Ascending aorta (tissue), 2 donors: ENCODE results near the gene MOB3B. TPM values are rescaled to one million over a fixed set of nuclear protein-coding genes. Genes with fewer than 3 reads are reported as not detected.

Experiments
- DNase-seq, 2 donors: peaks; one replicate each; pipeline ENCODE4 v3.0.0-alpha.2; 2019; ENCODE audit warnings: low spot score in 2 of 2
- H3K27ac ChIP-seq, 2 donors: fragments of 200-600 bp; sonication (generic); one replicate each; pipeline ENCODE4 v1.5.1; 2016 to 2017; ENCODE audit warnings: mild to moderate bottlenecking in 1 of 2
- H3K27me3 ChIP-seq: fragments of 200-600 bp; sonication (generic); one replicate; pipeline ENCODE4 v1.5.1; 2017
- H3K36me3 ChIP-seq, 2 donors: fragments of 200-600 bp; sonication (generic); one replicate each; pipeline ENCODE4 v1.5.1; 2016
- H3K4me1 ChIP-seq, 2 donors: fragments of 200-600 bp; sonication (generic); one replicate each; pipeline ENCODE4 v1.5.1; 2016 to 2017; ENCODE audit warnings: mild to moderate bottlenecking in 1 of 2
- H3K4me3 ChIP-seq, 2 donors: fragments of 200-600 bp; sonication (generic); one replicate each; pipeline ENCODE4 v1.5.1; 2016 to 2017; ENCODE audit warnings: mild to moderate bottlenecking in 1 of 2
- H3K9me3 ChIP-seq, 2 donors: fragments of 200-600 bp; sonication (generic); one replicate each; pipeline ENCODE4 v1.5.1; 2016
- CTCF ChIP-seq, 3 experiments: fragments of 200-600 bp in 2 of 3; fragments of 450-650 bp in 1 of 3; sonication (generic) in 2 of 3; IDR thresholded peaks; one replicate each; pipeline ENCODE4 v1.5.1; 2016 to 2019; ENCODE audit warnings: antibody characterized with exemption in 3 of 3, mild to moderate bottlenecking in 1 of 3, moderate library complexity in 1 of 3
- intact Hi-C: fragments of 100-400 bp; cut with DNase I; formaldehyde crosslinking; loops from one replicate; pipeline ENCODE4 v1.15.1; 2023
- total RNA-seq: library from RNA; depleted of rRNA; stranded (reverse); fragments of >200 nt; gene quantifications from one replicate; pipeline ENCODE4 v1.1.0, GENCODE V29; 2016

MOB3B gene
- total RNA-seq, 1 donor from 2014 or later, result 2.4 TPM

GRCh38 chr9:27572061-27572460 lies 42.4 kb upstream of the MOB3B start:
- Histone ChIP-seq H3K27me3 (no peaks in the 10 kb centered on the region), H3K4me1 (peaks cover 7 to 14% of the 10 kb centered on the region in 2 donors), H3K27ac (peak overlapping the region; percentile 97 to 100), H3K36me3 (no peaks in the 10 kb centered on the region), H3K4me3 (peak overlapping the region; percentile 84 to 98), H3K9me3 (no peaks in the 10 kb centered on the region)
- no peak for TF ChIP-seq CTCF (IDR thresholded peaks at IDR 0.05)
- intact Hi-C loops, result loop anchor here (2.0 kb wide), 3 partner anchors 31 to 679 kb away; partner anchors contain the start of genes CAAP1 and PLAA
- DNase-seq, result no peak

- intact Hi-C loops, result no loop called here
- TF ChIP-seq CTCF (IDR thresholded peaks at IDR 0.05), result no peak
- no peak overlapping the region for H3K27ac ChIP-seq
- H3K27me3 ChIP-seq, result no peaks in the 10 kb centered on the region
- H3K4me3 ChIP-seq, result no peak overlapping the region
- no peaks in the 10 kb centered on the region for H3K9me3 ChIP-seq
- no peaks in the 10 kb centered on the region for H3K36me3 ChIP-seq
- DNase-seq, result no peak
- peaks cover 7 to 14% of the 10 kb centered on the region in 2 donors for H3K4me1 ChIP-seq
Measured at GRCh38 chr9:27571011-27571410, 41.4 kb upstream of the MOB3B start.

- H3K4me1 ChIP-seq, result peaks cover 7 to 14% of the 10 kb centered on the region in 2 donors
- DNase-seq, result no peak
- intact Hi-C loops, result no loop called here
- H3K36me3 ChIP-seq, result peaks cover 0 to 4% of the 10 kb centered on the region in 2 donors
- H3K9me3 ChIP-seq, result no peaks in the 10 kb centered on the region
- no peak overlapping the region for H3K4me3 ChIP-seq
- H3K27me3 ChIP-seq, result no peaks in the 10 kb centered on the region
- TF ChIP-seq CTCF (IDR thresholded peaks at IDR 0.05), result no peak
- H3K27ac ChIP-seq, result no peak overlapping the region
Measured at GRCh38 chr9:27569406-27569805, 39.8 kb upstream of the MOB3B start.

- no peak overlapping the region for H3K27ac ChIP-seq
- peaks cover 0 to 3% of the 10 kb centered on the region in 2 donors for H3K4me1 ChIP-seq
- no peak for DNase-seq
- peaks cover 4 to 8% of the 10 kb centered on the region in 2 donors for H3K36me3 ChIP-seq
- no peaks in the 10 kb centered on the region for H3K27me3 ChIP-seq
- no peak for TF ChIP-seq CTCF (IDR thresholded peaks at IDR 0.05)
- H3K4me3 ChIP-seq, result no peak overlapping the region
- H3K9me3 ChIP-seq, result no peaks in the 10 kb centered on the region
- intact Hi-C loops, result no loop called here
Measured at GRCh38 chr9:27566118-27566517, 36.5 kb upstream of the MOB3B start.

- H3K4me3 ChIP-seq, result no peak overlapping the region
Measured at GRCh38 chr9:27565696-27566095, 36.1 kb upstream of the MOB3B start.

More at GRCh38 chr9:27565696-27566095, 36.1 kb upstream of the MOB3B start:
- Histone ChIP-seq H3K36me3 (peaks cover 5 to 13% of the 10 kb centered on the region in 2 donors), H3K9me3 (no peaks in the 10 kb centered on the region), H3K27me3 (no peaks in the 10 kb centered on the region), H3K4me1 (no peaks in the 10 kb centered on the region), H3K27ac (no peak overlapping the region)
- TF ChIP-seq CTCF (IDR thresholded peaks at IDR 0.05), result no peak
- DNase-seq, result no peak
- intact Hi-C loops, result no loop called here
